GM19099 (cell line): ENCODE results near the gene SEC24B.

Experiments used
- POLR2A ChIP-seq: IDR thresholded peaks from 3 replicates; pipeline ENCODE4 v1.6.1; 2011; ENCODE audit warnings: low read depth; ENCODE audit not compliant: insufficient read length; ENCODE audit errors: extremely low read depth

SEC24B gene

GRCh38 chr4:109589605-109590004 lies 156.0 kb downstream of the SEC24B start:
- TF ChIP-seq POLR2A: no peak
